Ishikawa (cell line): ENCODE data around the gene SLC29A1.

Source experiments
- CEBPB ChIP-seq: IDR thresholded peaks from 2 replicates; pipeline ENCODE4 v1.6.1; 2012
- CREB1 ChIP-seq: IDR thresholded peaks from 2 replicates; pipeline ENCODE4 v1.6.1; 2012; ENCODE audit warnings: low read depth
- EGR1 ChIP-seq: IDR thresholded peaks from 2 replicates; pipeline ENCODE4 v1.6.1; 2012
- EP300 ChIP-seq: IDR thresholded peaks from 2 replicates; pipeline ENCODE4 v1.6.1; 2012; ENCODE audit warnings: borderline replicate concordance
- FOXM1 ChIP-seq: IDR thresholded peaks from 2 replicates; pipeline ENCODE4 v1.6.1; 2012; ENCODE audit warnings: low read depth, borderline replicate concordance
- NFIC ChIP-seq: IDR thresholded peaks from 2 replicates; pipeline ENCODE4 v1.6.1; 2012
- RAD21 ChIP-seq: IDR thresholded peaks from 2 replicates; pipeline ENCODE4 v1.6.1; 2012; ENCODE audit warnings: low read depth
- TAF1 ChIP-seq: IDR thresholded peaks from 2 replicates; pipeline ENCODE4 v1.6.1; 2012; ENCODE audit warnings: low read depth, mild to moderate bottlenecking
- TCF12 ChIP-seq: IDR thresholded peaks from 2 replicates; pipeline ENCODE4 v1.6.1; 2012; ENCODE audit warnings: low read depth
- TEAD4 ChIP-seq: IDR thresholded peaks from 2 replicates; pipeline ENCODE4 v1.6.1; 2012
- YY1 ChIP-seq: IDR thresholded peaks from 2 replicates; pipeline ENCODE4 v1.6.1; 2012; ENCODE audit warnings: low read depth
- ZBTB7A ChIP-seq: IDR thresholded peaks from 2 replicates; pipeline ENCODE4 v1.6.1; 2012; ENCODE audit warnings: low read depth
- TF ChIP-seq, protein P1 (sequence below): IDR thresholded peaks from 2 replicates; pipeline ENCODE4 v1.6.1; 2012
- TF ChIP-seq, protein P2 (sequence below): IDR thresholded peaks from 2 replicates; pipeline ENCODE4 v1.6.1; 2012; ENCODE audit warnings: low read depth, mild to moderate bottlenecking
- TF ChIP-seq, protein P3 (sequence below): IDR thresholded peaks from 2 replicates; pipeline ENCODE4 v1.6.1; 2012

Gene SLC29A1

DNA sequence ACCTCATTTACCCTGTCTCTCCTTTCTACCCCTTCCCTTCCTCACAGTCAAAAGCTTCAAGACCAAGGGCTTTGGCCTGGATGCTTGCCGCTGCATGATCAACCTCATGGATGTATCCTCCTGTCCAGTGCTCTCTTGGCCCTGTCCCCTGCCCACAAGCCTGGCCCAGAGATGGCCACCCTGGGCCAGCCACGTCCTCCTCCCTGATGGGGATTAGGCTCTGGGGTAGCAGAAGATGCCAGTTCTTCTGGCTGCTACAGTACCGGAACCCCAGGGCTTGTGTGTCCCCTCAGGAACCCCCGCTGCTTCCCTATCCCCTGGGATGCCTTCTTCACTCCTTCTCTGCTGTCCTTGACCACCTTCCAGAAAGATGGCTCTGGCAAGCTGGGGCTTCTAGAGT, 42.5 kb upstream of the SLC29A1 start:
- no peak for TF ChIP-seq EGR1
- no peak for TF ChIP-seq TEAD4
- TF ChIP-seq, protein P1, sequence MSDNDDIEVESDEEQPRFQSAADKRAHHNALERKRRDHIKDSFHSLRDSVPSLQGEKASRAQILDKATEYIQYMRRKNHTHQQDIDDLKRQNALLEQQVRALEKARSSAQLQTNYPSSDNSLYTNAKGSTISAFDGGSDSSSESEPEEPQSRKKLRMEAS = no peak
- TF ChIP-seq, protein P2, sequence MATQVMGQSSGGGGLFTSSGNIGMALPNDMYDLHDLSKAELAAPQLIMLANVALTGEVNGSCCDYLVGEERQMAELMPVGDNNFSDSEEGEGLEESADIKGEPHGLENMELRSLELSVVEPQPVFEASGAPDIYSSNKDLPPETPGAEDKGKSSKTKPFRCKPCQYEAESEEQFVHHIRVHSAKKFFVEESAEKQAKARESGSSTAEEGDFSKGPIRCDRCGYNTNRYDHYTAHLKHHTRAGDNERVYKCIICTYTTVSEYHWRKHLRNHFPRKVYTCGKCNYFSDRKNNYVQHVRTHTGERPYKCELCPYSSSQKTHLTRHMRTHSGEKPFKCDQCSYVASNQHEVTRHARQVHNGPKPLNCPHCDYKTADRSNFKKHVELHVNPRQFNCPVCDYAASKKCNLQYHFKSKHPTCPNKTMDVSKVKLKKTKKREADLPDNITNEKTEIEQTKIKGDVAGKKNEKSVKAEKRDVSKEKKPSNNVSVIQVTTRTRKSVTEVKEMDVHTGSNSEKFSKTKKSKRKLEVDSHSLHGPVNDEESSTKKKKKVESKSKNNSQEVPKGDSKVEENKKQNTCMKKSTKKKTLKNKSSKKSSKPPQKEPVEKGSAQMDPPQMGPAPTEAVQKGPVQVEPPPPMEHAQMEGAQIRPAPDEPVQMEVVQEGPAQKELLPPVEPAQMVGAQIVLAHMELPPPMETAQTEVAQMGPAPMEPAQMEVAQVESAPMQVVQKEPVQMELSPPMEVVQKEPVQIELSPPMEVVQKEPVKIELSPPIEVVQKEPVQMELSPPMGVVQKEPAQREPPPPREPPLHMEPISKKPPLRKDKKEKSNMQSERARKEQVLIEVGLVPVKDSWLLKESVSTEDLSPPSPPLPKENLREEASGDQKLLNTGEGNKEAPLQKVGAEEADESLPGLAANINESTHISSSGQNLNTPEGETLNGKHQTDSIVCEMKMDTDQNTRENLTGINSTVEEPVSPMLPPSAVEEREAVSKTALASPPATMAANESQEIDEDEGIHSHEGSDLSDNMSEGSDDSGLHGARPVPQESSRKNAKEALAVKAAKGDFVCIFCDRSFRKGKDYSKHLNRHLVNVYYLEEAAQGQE = no peak
- TF ChIP-seq TAF1 = no peak

DNA sequence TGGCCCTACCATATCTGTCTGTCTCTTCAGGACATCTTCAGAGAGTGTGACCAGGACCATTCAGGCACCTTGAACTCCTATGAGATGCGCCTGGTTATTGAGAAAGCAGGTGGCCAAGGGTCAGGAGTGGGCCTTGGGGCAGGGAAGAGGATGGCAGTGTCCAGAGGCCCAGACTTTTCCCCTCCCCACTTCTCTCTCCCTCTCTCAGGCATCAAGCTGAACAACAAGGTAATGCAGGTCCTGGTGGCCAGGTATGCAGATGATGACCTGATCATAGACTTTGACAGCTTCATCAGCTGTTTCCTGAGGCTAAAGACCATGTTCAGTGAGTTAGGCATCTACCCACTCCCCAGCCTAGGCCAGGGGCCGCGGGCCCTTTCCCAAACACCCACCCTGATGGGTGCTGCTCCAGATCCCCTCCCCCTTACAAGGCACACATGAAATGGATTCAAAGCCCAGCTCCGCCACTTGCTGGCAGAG, 40.4 kb upstream of the SLC29A1 start:
- no peak for TF ChIP-seq YY1
- TF ChIP-seq RAD21 = no peak
- no peak for TF ChIP-seq CREB1
- TF ChIP-seq EP300 = no peak
- TF ChIP-seq TAF1 = no peak
- TF ChIP-seq, protein P1 = no peak
- TF ChIP-seq FOXM1 = no peak
- TF ChIP-seq EGR1 = no peak
- TF ChIP-seq CEBPB = no peak
- TF ChIP-seq, protein P2 = no peak
- no peak for TF ChIP-seq TCF12
- TF ChIP-seq ZBTB7A = no peak
- TF ChIP-seq NFIC = no peak
- no peak for TF ChIP-seq TEAD4
- TF ChIP-seq, protein P3, sequence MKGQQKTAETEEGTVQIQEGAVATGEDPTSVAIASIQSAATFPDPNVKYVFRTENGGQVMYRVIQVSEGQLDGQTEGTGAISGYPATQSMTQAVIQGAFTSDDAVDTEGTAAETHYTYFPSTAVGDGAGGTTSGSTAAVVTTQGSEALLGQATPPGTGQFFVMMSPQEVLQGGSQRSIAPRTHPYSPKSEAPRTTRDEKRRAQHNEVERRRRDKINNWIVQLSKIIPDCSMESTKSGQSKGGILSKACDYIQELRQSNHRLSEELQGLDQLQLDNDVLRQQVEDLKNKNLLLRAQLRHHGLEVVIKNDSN = no peak

DNA sequence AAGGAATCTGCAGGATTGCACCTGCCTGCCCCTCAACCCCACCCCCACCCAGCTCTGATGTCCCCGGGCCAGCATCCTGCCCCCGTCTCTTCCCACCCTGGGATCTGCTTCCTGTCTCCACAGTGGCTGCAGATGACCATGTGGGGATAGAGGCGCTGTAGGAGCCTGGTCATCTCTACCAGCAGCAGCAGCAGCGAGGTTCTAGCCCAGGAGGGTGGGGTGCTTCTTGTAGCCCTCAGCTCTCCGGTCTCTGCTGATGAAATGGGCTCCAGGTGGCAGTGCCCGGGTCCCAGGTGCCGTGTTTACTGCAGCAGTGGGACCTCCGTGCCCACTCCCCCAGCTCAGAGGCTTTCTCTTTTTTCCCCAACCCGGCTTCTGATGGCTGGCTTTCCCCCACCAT, 39.6 kb upstream of the SLC29A1 start:
- TF ChIP-seq FOXM1 = no peak
- TF ChIP-seq ZBTB7A = no peak
- no peak for TF ChIP-seq CEBPB
- TF ChIP-seq YY1 = no peak
- no peak for TF ChIP-seq TAF1
- TF ChIP-seq, protein P2 = no peak
- no peak for TF ChIP-seq EGR1
- TF ChIP-seq TEAD4 = no peak
- no peak for TF ChIP-seq RAD21
- TF ChIP-seq, protein P3 = no peak
- TF ChIP-seq TCF12 = no peak
- no peak for TF ChIP-seq EP300
- TF ChIP-seq, protein P1 = no peak
- no peak for TF ChIP-seq NFIC
- no peak for TF ChIP-seq CREB1

DNA sequence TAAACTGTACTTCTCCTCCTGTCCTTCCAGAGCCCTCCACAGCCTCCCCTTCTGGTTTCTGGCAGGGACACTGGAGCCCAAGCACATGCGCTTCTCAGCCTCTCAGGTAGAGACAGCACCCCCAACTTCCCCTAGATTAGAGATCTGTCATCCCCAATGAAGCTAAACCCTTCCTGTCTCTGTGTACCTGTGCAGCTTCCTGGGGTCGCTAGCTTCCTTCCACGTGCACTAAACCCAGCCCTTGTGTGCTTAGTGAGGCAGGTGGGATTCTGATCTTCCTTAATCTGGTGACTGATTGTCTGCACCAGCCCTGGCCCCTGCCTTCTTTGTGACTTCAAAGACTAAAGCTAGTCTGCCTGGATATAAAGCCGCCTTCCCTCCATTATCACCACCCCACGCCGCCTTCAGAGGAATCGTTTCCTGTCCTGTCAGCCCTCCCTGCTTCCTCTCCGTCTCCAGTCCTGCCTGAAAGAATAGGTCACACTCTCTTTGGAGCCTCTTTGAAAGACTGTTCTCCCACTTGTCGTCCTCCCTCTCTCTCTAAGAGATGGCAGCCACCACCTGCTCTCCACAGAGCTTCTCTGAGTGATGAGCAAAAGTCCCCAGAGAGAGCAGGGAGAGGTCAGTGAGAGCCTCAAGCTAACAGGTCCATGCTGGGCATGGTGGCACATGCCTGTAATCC, 37.3 kb upstream of the SLC29A1 start:
- TF ChIP-seq TEAD4 = no peak

DNA sequence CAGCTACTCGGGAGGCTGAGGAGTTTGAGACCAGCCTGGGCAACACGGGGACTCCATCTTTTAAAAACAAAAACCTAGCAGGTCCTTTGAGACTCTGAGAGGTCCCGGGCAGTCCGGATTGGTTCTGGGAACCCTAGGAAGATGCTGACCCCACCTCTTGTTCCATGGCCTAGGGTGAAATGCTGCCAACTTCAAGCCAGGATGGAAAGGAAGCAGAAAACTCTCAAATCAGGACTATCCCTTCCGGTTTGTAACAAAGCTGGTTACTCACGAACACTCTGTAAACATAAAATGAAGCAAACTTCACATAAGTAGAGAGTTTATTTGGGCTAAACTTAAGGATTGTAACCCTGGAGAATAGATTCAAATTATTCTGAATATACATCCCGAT, 36.8 kb upstream of the SLC29A1 start:
- TF ChIP-seq CEBPB = no peak
- TF ChIP-seq CREB1 = no peak
- TF ChIP-seq TAF1 = no peak
- TF ChIP-seq ZBTB7A = no peak
- TF ChIP-seq FOXM1 = no peak
- no peak for TF ChIP-seq EP300
- no peak for TF ChIP-seq NFIC
- no peak for TF ChIP-seq TEAD4
- TF ChIP-seq YY1 = no peak
